GM19043 (cell line): ENCODE results near the gene SSTR5.
"Not testable (repeated sequence)": the region's sequence is repeated elsewhere in the genome, so short reads cannot be mapped to it uniquely, and the experiment has no call there.

Experiments used
- ATAC-seq: cut with Tn5 transposase; IDR thresholded peaks from one replicate; pipeline ENCODE4 v1.9.1; 2021; ENCODE audit warnings: low read depth; ENCODE audit not compliant: unreplicated experiment

Gene SSTR5

GRCh38 chr16:1072526-1073261 is at the start of gene SSTR5:
Gene SSTR5 (plus strand): TSS chr16:1072747. CDS start chr16:1078869, 6,122 bp downstream.
- ATAC-seq: no peak

DNA sequence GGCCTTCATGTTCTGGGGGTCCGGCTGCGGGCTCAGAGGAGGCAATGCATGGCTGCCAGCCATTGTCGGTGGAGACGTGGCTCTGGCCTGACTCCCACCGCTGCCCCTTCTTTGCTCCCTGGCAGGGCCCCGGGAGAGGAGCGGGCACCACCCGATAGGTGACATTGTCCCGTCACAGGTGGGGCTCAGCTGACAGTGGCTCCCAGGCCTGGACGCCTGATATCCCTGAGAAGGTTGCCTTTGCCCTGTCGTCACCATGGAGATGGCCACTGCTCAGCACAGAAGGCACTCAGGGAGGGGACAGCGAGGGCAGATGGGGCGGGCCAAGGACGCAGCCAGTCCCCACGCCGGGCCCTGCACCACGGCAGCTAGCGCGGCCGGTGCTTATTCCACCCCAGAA is 48.4 kb upstream of the SSTR5 start:
- ATAC-seq: no peak

DNA sequence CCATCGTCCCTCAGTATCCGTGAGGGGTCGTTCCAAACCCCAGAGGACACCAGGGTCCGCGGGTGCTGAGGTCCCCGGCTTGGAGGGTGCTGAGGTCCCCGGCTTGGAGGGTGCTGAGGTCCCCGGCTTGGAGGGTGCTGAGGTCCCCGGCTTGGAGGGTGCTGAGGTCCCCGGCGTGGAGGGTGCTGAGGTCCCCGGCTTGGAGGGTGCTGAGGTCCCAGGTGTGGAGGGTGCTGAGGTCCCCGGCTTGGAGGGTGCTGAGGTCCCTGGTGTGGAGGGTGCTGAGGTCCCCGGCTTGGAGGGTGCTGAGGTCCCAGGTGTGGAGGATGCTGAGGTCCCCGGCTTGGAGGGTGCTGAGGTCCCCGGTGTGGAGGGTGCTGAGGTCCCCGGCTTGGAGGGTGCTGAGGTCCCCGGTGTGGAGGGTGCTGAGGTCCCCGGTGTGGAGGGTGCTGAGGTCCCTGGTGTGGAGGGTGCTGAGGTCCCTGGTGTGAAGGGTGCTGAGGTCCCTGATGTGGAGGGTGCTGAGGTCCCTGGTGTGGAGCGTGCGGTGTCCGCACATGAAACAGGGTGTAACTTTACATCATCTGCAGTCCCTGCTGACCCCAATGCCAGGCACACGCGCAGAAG is 47.3 kb upstream of the SSTR5 start:
- not testable (repeated sequence) for ATAC-seq

GRCh38 chr16:1026057-1026783 is 46.3 kb upstream of the SSTR5 start:
- ATAC-seq: no peak

DNA sequence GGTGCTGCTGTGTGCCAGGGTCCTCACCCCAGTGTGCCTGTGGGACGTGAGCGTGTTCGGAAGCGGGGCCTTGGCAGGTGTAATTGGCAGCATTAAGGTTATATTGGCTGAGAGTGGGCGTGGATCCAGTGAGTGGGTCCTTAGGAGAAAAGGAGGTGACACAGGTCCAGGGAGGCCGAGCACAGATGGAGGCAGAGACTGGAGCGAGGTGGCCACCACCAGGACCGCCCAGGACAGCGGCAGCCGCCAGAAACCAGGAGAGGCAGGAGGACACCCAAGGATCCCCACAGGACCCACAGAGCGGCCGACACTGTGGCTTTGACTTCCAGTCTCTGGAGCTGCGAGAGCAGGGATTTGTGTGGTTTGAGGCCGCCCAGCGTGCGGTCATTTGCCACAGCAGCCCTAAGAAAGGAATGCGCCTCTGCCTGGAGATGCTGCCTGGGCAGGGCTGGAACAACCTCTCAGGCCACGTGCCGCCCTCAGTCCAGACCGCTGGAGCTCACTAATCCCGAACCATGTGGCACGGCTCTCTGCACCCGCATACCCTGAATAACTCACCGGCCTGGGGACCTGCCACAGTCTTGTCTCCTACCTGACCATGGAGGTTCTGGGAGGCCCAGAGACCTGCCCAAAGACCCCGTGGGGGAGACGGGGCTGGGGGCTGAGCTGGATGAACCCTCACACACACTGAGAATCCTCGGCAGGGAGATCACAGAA is 45.6 kb upstream of the SSTR5 start:
- ATAC-seq: no peak

DNA sequence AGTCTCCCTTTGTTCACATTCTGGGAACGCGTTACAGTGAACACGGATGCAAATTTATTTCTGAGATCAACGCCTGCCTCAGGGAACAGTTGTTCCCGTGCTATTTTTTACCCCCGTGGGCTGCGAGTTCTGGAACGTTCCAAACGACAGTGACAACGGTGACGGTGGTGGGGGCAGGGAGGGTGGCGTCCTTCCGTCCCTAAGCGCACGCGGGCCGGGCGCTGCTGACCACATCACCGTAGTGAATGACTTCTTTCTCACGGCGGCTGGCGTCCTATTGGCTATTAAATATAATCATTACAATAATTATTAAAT is 45.1 kb upstream of the SSTR5 start:
- ATAC-seq: no peak

GRCh38 chr16:1028056-1028455 is 44.5 kb upstream of the SSTR5 start:
- ATAC-seq: no peak

DNA sequence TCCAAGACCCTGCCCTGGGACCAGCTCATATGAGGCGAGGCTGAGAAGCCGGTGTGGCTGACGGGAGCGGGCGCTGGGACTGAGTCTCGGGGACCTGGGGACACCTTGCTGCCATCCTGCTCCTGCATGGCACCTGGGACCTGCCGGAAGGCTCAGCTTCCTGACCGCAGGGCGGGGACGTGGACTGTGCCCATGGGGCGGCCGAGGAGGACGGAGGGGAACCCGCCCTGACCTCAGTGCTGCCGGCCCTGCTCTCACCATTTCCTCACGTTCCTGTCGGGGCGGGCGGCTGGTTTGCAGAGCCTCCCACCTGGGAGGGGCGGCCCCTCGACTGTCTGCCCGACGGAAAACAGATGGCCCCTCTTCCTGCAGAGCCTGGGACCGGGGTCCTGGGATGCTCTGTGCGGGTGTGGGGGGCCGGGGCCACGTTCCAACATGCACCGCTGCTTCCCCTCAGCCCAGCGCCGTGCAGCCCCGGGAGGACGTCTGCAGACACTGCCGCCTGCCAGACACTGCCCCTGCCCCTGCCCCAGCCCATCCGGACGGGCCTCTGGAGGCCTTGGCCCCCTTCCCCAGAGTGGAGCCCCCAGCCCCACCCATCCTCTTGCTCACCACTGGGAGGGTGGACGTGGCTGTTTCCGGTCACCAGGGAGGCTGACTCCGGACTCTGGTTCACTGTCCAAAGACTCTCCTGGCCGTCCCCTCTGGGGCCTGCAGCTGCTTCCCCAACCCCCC is 43.9 kb upstream of the SSTR5 start:
- no peak for ATAC-seq

DNA sequence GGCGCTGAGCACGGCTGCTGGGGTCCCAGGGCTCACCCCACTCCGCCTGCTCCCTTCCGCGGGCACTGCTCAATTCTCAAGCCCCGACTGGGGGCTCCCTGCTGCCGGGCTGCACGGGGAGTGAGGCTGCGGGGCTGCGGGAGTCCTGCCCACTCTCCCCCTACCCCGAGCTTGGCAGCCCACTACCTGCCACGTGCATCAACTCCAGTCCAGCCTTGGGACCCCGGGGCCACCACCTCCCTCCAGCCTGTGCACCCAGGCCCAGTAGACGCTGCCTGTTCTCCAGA is 43.3 kb upstream of the SSTR5 start:
- ATAC-seq: no peak

- no peak for ATAC-seq
Observed at GRCh38 chr16:1030473-1030901, 42.1 kb upstream of the SSTR5 start.

GRCh38 chr16:1031666-1032065 is 40.9 kb upstream of the SSTR5 start:
- no peak for ATAC-seq

DNA sequence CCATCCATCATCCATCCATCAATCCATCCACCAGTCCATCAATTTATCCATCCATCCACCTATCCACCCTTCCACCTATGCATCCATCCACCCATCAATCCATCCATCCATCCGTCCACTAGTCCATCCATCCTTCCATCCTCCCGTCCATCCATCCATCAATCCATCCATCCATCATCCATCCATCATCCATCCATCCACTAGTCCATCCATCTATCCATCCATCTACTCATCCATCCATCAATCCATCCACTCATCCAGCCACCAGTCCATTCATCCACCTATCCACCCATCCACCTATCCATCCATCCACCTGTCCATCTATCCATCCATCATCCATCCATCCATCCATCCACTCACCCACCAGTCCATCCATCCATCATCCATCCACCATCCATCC is 39.9 kb upstream of the SSTR5 start:
- ATAC-seq: no peak

DNA sequence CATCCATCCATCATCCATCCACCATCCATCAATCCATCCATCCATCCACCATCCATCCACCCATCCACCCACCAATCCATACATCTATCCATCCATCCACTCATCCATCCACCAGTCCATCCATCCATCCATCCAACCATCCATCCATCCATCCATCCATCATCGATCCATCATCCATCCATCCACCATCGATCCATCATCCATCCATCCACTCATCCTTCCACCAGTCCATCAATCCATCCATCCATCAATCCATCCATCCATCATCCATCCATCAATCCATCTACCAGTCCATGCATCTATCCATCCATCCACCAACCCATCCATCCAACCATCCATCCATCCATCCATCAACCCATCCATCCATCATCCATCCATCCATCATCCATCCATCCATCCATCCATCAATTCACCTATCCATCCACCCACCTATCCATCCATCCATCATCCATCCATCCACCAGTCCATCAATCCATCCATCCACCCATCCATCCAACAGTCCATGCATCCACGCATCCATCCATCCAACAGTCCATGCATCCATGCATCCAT is 39.3 kb upstream of the SSTR5 start:
- no peak for ATAC-seq

DNA sequence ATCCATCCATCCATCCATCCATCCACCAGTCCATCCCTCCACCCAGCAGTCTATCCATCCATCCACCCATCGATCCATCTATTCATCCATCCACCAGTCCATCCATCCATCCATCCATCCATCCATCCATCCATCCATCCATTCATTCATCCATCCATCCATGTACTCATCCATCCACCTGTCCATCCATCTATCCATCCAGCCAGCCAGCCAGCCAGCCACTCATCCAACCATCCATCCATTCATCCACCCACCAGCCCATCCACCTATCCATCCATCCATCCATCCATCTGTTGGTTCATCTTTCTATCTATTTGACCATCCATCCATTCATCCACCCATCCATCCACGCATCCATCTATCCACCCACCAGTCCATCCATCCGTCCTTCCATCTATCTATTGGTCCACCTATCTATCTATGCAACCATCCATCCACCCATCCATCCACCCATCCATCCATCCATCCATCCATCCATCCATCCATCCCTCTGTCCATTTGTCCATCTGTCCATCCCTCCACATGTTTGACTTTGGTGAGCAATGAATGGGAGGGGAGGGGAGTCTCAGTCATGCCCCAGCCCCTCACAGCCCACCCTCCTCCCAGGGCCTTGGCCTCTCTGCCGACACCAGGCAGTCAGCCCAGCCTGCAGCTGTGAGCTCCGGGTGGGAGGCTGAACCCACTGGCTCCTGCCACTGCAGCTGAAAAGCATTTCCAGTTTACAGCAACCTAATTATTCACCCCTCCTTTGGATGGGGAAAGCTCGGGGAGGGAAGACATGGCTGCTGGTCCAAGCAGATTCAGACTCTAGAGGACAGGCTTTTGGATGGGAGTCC is 38.1 kb upstream of the SSTR5 start:
- no peak for ATAC-seq

- no peak for ATAC-seq
Observed at GRCh38 chr16:1035066-1035415, 37.5 kb upstream of the SSTR5 start.

DNA sequence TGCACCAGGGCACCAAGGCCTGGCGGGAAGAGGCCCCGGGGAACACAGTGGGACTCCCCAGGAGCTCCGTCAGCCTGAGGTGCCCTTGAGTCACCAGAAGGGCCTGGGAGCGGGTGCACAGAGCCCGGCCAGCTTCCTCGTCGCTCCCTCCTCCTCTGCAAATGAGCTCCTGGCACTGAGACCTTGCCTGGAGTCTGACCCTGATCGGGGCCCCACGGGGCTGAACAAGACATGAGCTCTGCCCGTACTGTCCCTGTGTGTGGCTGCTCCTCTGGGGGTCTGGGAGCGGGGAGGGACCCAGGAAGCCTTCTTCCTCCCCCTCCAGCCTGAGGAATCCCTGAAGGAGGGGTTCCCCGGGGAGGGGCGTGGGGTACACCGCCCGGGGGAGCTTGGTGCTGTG is 36.4 kb upstream of the SSTR5 start:
- ATAC-seq: no peak

- ATAC-seq: no peak
Observed at GRCh38 chr16:1036726-1037393, 35.7 kb upstream of the SSTR5 start.

DNA sequence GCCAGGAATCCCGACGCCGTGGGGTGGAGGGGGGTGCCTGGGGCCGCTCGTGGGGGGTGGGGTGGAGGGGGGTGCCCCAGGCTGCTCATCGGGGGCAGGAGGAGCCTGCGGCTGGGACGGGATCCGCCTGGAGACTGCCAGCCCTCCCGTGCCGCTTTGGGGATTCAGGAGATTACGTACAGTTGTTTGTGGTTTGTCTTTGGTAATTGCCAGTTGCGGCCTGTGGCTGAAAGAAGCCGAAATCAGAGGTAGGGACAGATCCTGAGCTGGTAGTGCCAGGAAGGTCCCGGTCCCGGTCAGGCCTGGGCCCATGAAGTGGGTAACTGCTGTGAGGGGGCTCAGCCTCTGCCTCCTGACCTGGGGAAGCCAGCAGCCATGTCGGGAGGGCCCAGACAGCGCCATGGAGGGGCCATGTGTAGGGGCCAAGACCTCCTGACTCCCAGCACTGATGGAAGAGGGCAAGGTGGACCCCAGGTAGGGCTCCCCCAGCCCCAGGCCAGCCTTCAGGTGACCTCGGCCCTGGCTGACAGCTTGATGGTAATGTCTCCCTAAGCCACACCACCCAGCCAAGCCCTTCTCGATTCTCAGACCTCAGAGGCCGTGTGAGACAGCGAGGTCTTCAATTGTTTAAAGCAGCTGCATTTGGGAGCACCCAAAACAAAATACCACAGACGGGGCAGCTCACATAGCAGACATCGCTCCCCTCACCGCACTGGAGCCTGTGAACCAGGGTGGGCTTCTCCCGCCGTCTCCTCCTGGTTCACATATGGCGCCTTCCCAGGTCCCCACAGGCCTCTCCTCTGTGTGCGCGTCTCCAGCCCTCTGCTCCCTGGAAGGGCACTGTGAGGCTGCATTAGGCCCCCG is 34.9 kb upstream of the SSTR5 start:
- no peak for ATAC-seq
